Measurements from ENCODE around the gene AQP6. TPM values are rescaled to one million over a fixed set of nuclear protein-coding genes. Genes with fewer than 3 reads are reported as not detected.
"Not testable (repeated sequence)": the region's sequence is repeated elsewhere in the genome, so short reads cannot be mapped to it uniquely, and the experiment has no call there.

AQP6 gene
- total RNA-seq, 2 donors from 2014 or later: not detected

GRCh38 chr12:49976557-49976956 is 3.8 kb downstream of the AQP6 start:
- H3K27me3 Mint-ChIP-seq (ENCODE audit: low read depth): no peaks in the 10 kb centered on the region
- no peak overlapping the region for H3K27ac Mint-ChIP-seq
- no peaks in the 10 kb centered on the region for H3K36me3 Mint-ChIP-seq (ENCODE audit: insufficient read depth in 2 of 2)
- DNase-seq (no peak), ATAC-seq (replicated peaks in 1 of 2) (no peak)
- H3K4me1 Mint-ChIP-seq (ENCODE audit: low read depth): no peaks in the 10 kb centered on the region
- no peak overlapping the region for H3K4me3 Mint-ChIP-seq
- no peaks in the 10 kb centered on the region for H3K9me3 Mint-ChIP-seq

- Mint-ChIP-seq H3K36me3 (ENCODE audit: insufficient read depth in 2 of 2) (no peaks in the 10 kb centered on the region), H3K27ac (no peak overlapping the region), H3K4me1 (ENCODE audit: low read depth) (no peaks in the 10 kb centered on the region), H3K9me3 (no peaks in the 10 kb centered on the region), H3K4me3 (no peak overlapping the region), H3K27me3 (ENCODE audit: low read depth) (no peaks in the 10 kb centered on the region)
- ATAC-seq (replicated peaks in 1 of 2): no peak
- no peak for DNase-seq
These were observed 5.4 kb downstream of the AQP6 start for GRCh38 chr12:49978125-49978524.

- H3K27ac Mint-ChIP-seq: no peak overlapping the region
These were observed 6.4 kb downstream of the AQP6 start for GRCh38 chr12:49979016-49979586.

GRCh38 chr12:49979791-49980190 is 7.0 kb downstream of the AQP6 start:
- H3K4me3 Mint-ChIP-seq: no peak overlapping the region

More at GRCh38 chr12:49979016-49979586, 6.4 kb downstream of the AQP6 start:
- H3K4me3 Mint-ChIP-seq: no peak overlapping the region
- H3K27me3 Mint-ChIP-seq (ENCODE audit: low read depth): no peaks in the 10 kb centered on the region
- no peaks in the 10 kb centered on the region for H3K9me3 Mint-ChIP-seq
- peaks cover 5% of the 10 kb centered on the region for H3K4me1 Mint-ChIP-seq (ENCODE audit: low read depth)
- no peak for DNase-seq
- no peaks in the 10 kb centered on the region for H3K36me3 Mint-ChIP-seq (ENCODE audit: insufficient read depth in 2 of 2)
- no peak for ATAC-seq (replicated peaks in 1 of 2)

GRCh38 chr12:49980501-49981349 is 8.0 kb downstream of the AQP6 start:
- no peak overlapping the region for H3K4me3 Mint-ChIP-seq
- ATAC-seq (replicated peaks in 1 of 2) (no peak), DNase-seq (no peak)
- peaks cover 6% of the 10 kb centered on the region for H3K4me1 Mint-ChIP-seq (ENCODE audit: low read depth)
- no peaks in the 10 kb centered on the region for H3K27me3 Mint-ChIP-seq (ENCODE audit: low read depth)
- H3K27ac Mint-ChIP-seq: no peak overlapping the region
- no peaks in the 10 kb centered on the region for H3K9me3 Mint-ChIP-seq
- H3K36me3 Mint-ChIP-seq (ENCODE audit: insufficient read depth in 2 of 2): no peaks in the 10 kb centered on the region

More at GRCh38 chr12:49979791-49980190, 7.0 kb downstream of the AQP6 start:
- DNase-seq: no peak
- no peak for ATAC-seq (replicated peaks in 1 of 2)
- Mint-ChIP-seq H3K27ac (no peak overlapping the region), H3K27me3 (ENCODE audit: low read depth) (no peaks in the 10 kb centered on the region), H3K36me3 (ENCODE audit: insufficient read depth in 2 of 2) (no peaks in the 10 kb centered on the region), H3K4me1 (ENCODE audit: low read depth) (peaks cover 5% of the 10 kb centered on the region), H3K9me3 (no peaks in the 10 kb centered on the region)

GRCh38 chr12:49982246-49983087 is 9.7 kb downstream of the AQP6 start:
- DNase-seq (no peak), ATAC-seq (replicated peaks in 1 of 2) (no peak)
- Mint-ChIP-seq H3K4me1 (ENCODE audit: low read depth) (peaks cover 14% of the 10 kb centered on the region), H3K36me3 (ENCODE audit: insufficient read depth in 2 of 2) (peaks cover 0 to 2% of the 10 kb centered on the region in 2 donors), H3K4me3 (no peak overlapping the region), H3K9me3 (no peaks in the 10 kb centered on the region), H3K27ac (no peak overlapping the region), H3K27me3 (ENCODE audit: low read depth) (no peaks in the 10 kb centered on the region)

GRCh38 chr12:49983892-49984291 is 11.1 kb downstream of the AQP6 start:
- no peaks in the 10 kb centered on the region for H3K27me3 Mint-ChIP-seq (ENCODE audit: low read depth)
- H3K4me1 Mint-ChIP-seq (ENCODE audit: low read depth): peaks cover 14% of the 10 kb centered on the region
- DNase-seq: no peak
- H3K9me3 Mint-ChIP-seq: no peaks in the 10 kb centered on the region
- no peak overlapping the region for H3K27ac Mint-ChIP-seq
- H3K36me3 Mint-ChIP-seq (ENCODE audit: insufficient read depth in 2 of 2): peaks cover 3 to 5% of the 10 kb centered on the region in 2 donors
- no peak overlapping the region for H3K4me3 Mint-ChIP-seq
- ATAC-seq (replicated peaks in 1 of 2): no peak

GRCh38 chr12:49984476-49985359 is 12.0 kb downstream of the AQP6 start:
- no peaks in the 10 kb centered on the region for H3K9me3 Mint-ChIP-seq
- no peaks in the 10 kb centered on the region for H3K27me3 Mint-ChIP-seq (ENCODE audit: low read depth)
- peaks cover 14% of the 10 kb centered on the region for H3K4me1 Mint-ChIP-seq (ENCODE audit: low read depth)
- H3K4me3 Mint-ChIP-seq: no peak overlapping the region
- H3K27ac Mint-ChIP-seq: no peak overlapping the region
- no peak for DNase-seq
- H3K36me3 Mint-ChIP-seq (ENCODE audit: insufficient read depth in 2 of 2): peaks cover 3 to 10% of the 10 kb centered on the region in 2 donors
- no peak for ATAC-seq (replicated peaks in 1 of 2)

- H3K27ac Mint-ChIP-seq: no peak overlapping the region
- peak in 1 of 2 donors; percentile 39 for DNase-seq
- H3K4me1 Mint-ChIP-seq (ENCODE audit: low read depth): peaks cover 14% of the 10 kb centered on the region
These were observed 13.2 kb downstream of the AQP6 start for GRCh38 chr12:49985981-49986380.

GRCh38 chr12:49986476-49986875 is 13.7 kb downstream of the AQP6 start:
- DNase-seq; H3K9me3 Mint-ChIP-seq; ATAC-seq (replicated peaks in 1 of 2); H3K27me3 Mint-ChIP-seq (ENCODE audit: low read depth); H3K4me3 Mint-ChIP-seq; H3K27ac Mint-ChIP-seq: not testable (repeated sequence)
- Mint-ChIP-seq H3K36me3 (ENCODE audit: insufficient read depth in 2 of 2) (peaks cover 3 to 13% of the 10 kb centered on the region in 2 donors), H3K4me1 (ENCODE audit: low read depth) (peaks cover 14% of the 10 kb centered on the region)

More at GRCh38 chr12:49985981-49986380, 13.2 kb downstream of the AQP6 start:
- Mint-ChIP-seq H3K36me3 (ENCODE audit: insufficient read depth in 2 of 2) (peaks cover 3 to 13% of the 10 kb centered on the region in 2 donors), H3K27me3 (ENCODE audit: low read depth) (no peaks in the 10 kb centered on the region), H3K4me3 (no peak overlapping the region), H3K9me3 (no peaks in the 10 kb centered on the region)
- ATAC-seq (replicated peaks in 1 of 2): peak; percentile 79 to 96

- Mint-ChIP-seq H3K27me3 (ENCODE audit: low read depth) (no peaks in the 10 kb centered on the region), H3K9me3 (no peaks in the 10 kb centered on the region), H3K4me3 (no peak overlapping the region), H3K27ac (no peak overlapping the region), H3K4me1 (ENCODE audit: low read depth) (peaks cover 14% of the 10 kb centered on the region), H3K36me3 (ENCODE audit: insufficient read depth in 2 of 2) (peaks cover 4 to 26% of the 10 kb centered on the region in 2 donors)
- no peak for DNase-seq
- no peak for ATAC-seq (replicated peaks in 1 of 2)
These were observed 15.0 kb downstream of the AQP6 start for GRCh38 chr12:49987625-49988303.

- not testable (repeated sequence) for DNase-seq; ATAC-seq (replicated peaks in 1 of 2); H3K9me3 Mint-ChIP-seq; H3K4me1 Mint-ChIP-seq (ENCODE audit: low read depth); H3K27me3 Mint-ChIP-seq (ENCODE audit: low read depth); H3K27ac Mint-ChIP-seq; H3K4me3 Mint-ChIP-seq
- peaks cover 10 to 37% of the 10 kb centered on the region in 2 donors for H3K36me3 Mint-ChIP-seq (ENCODE audit: insufficient read depth in 2 of 2)
These were observed 16.7 kb downstream of the AQP6 start for GRCh38 chr12:49989400-49989799.
